Smooth muscle cell (in vitro differentiated cells): ENCODE measurements around the gene RPL10A. TPM values are rescaled to one million over a fixed set of nuclear protein-coding genes. Genes with fewer than 3 reads are reported as not detected.

ENCODE experiments used
- DNase-seq: peaks from one replicate; lab custom pipeline; 2025; ENCODE audit not compliant: unreplicated experiment; lab: John Stamatoyannopoulos, UW
- H2AFZ ChIP-seq: fragments of 200-600 bp; sonication (generic); 2 replicates; pipeline ENCODE4 v1.6.0; 2016; ENCODE audit warnings: antibody characterized with exemption, low read depth, mild to moderate bottlenecking
- H3F3A ChIP-seq: fragments of 200-600 bp; sonication (generic); 2 replicates; pipeline ENCODE4 v1.6.0; 2017; ENCODE audit warnings: antibody characterized with exemption, low read depth
- H3K27ac ChIP-seq: fragments of 200-600 bp; sonication (generic); 2 replicates; pipeline ENCODE4 v1.5.1; 2016; ENCODE audit warnings: low read depth, mild to moderate bottlenecking
- H3K27me3 ChIP-seq: fragments of 200-600 bp; sonication (generic); 2 replicates; pipeline ENCODE4 v1.6.1; 2016; ENCODE audit warnings: low read depth, mild to moderate bottlenecking
- H3K36me3 ChIP-seq: fragments of 200-600 bp; sonication (generic); 2 replicates; pipeline ENCODE4 v1.5.1; 2016; ENCODE audit warnings: low read depth
- H3K4me1 ChIP-seq: fragments of 200-600 bp; sonication (generic); 2 replicates; pipeline ENCODE4 v1.5.1; 2016; ENCODE audit warnings: low read depth
- H3K4me2 ChIP-seq: fragments of 200-600 bp; sonication (generic); 2 replicates; pipeline ENCODE4 v1.6.0; 2016; ENCODE audit warnings: mild to moderate bottlenecking
- H3K4me3 ChIP-seq: fragments of 200-600 bp; sonication (generic); 2 replicates; pipeline ENCODE4 v1.5.1; 2016; ENCODE audit warnings: mild to moderate bottlenecking
- H3K79me2 ChIP-seq: fragments of 200-600 bp; sonication (generic); 2 replicates; pipeline ENCODE4 v1.6.0; 2016; ENCODE audit warnings: low read depth, mild to moderate bottlenecking
- H3K9ac ChIP-seq: fragments of 200-600 bp; sonication (generic); 2 replicates; pipeline ENCODE4 v1.6.0; 2016; ENCODE audit warnings: low read depth
- H3K9me3 ChIP-seq: fragments of 200-600 bp; sonication (generic); replicated peaks from 2 replicates; pipeline ENCODE4 v1.5.1; 2016; ENCODE audit warnings: low read depth
- H4K20me1 ChIP-seq: fragments of 200-600 bp; sonication (generic); 2 replicates; pipeline ENCODE4 v1.6.0; 2016; ENCODE audit warnings: low read depth
- WGBS: methylation state at CpG from one replicate; pipeline ENCODE4 v1.1.7; 2016; ENCODE audit warnings: low lambda C conversion rate; 5-methylcytosine and 5-hydroxymethylcytosine counted together
- polyA plus RNA-seq: library from polyadenylated mRNA; unstranded; fragments of >200 nt; fragmentation: Nextera tagmentation; extraction: Ambion mirVana; gene quantifications from 2 replicates; pipeline ENCODE4 v1.2.1, GENCODE V29; 2016
- total RNA-seq: library from RNA; depleted of rRNA; stranded (reverse); fragments of >200 nt; gene quantifications from 2 replicates; pipeline ENCODE4 v1.2.3, GENCODE V29; 2014
- TF ChIP-seq, protein P1 (sequence below): fragments of 200-600 bp; sonication (generic); IDR thresholded peaks from 2 replicates; pipeline ENCODE4 v1.5.1; 2017; ENCODE audit warnings: borderline replicate concordance, mild to moderate bottlenecking, antibody characterized with exemption; ENCODE audit not compliant: insufficient read depth, poor library complexity, severe bottlenecking

The RPL10A gene
- total and polyA plus RNA-seq, 2 experiments from 2014 or later: 307 to 1,090 TPM

GRCh38 chr6:35489066-35489465 lies 20.9 kb downstream of the RPL10A start:
- no peak overlapping the region for H3K4me2 ChIP-seq
- DNase-seq: no peak
- no peaks in the 10 kb centered on the region for H3K36me3 ChIP-seq
- H3K9me3 ChIP-seq: no peaks in the 10 kb centered on the region
- TF ChIP-seq, protein P1, sequence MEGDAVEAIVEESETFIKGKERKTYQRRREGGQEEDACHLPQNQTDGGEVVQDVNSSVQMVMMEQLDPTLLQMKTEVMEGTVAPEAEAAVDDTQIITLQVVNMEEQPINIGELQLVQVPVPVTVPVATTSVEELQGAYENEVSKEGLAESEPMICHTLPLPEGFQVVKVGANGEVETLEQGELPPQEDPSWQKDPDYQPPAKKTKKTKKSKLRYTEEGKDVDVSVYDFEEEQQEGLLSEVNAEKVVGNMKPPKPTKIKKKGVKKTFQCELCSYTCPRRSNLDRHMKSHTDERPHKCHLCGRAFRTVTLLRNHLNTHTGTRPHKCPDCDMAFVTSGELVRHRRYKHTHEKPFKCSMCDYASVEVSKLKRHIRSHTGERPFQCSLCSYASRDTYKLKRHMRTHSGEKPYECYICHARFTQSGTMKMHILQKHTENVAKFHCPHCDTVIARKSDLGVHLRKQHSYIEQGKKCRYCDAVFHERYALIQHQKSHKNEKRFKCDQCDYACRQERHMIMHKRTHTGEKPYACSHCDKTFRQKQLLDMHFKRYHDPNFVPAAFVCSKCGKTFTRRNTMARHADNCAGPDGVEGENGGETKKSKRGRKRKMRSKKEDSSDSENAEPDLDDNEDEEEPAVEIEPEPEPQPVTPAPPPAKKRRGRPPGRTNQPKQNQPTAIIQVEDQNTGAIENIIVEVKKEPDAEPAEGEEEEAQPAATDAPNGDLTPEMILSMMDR: no peak
- peaks cover 83% of the 10 kb centered on the region for H3K79me2 ChIP-seq
- peaks cover 86% of the 10 kb centered on the region for H4K20me1 ChIP-seq
- H3K27me3 ChIP-seq: no peaks in the 10 kb centered on the region
- H3K4me1 ChIP-seq: peaks cover 87% of the 10 kb centered on the region
- WGBS: 87% methylated on average over 1 of the region's 1 CpG
- peak overlapping the region; percentile 94 for H3K27ac ChIP-seq
- H2AFZ ChIP-seq: no peak overlapping the region
- H3F3A ChIP-seq: peaks cover 23% of the 10 kb centered on the region
- no peak overlapping the region for H3K4me3 ChIP-seq
- H3K9ac ChIP-seq: no peak overlapping the region

DNA sequence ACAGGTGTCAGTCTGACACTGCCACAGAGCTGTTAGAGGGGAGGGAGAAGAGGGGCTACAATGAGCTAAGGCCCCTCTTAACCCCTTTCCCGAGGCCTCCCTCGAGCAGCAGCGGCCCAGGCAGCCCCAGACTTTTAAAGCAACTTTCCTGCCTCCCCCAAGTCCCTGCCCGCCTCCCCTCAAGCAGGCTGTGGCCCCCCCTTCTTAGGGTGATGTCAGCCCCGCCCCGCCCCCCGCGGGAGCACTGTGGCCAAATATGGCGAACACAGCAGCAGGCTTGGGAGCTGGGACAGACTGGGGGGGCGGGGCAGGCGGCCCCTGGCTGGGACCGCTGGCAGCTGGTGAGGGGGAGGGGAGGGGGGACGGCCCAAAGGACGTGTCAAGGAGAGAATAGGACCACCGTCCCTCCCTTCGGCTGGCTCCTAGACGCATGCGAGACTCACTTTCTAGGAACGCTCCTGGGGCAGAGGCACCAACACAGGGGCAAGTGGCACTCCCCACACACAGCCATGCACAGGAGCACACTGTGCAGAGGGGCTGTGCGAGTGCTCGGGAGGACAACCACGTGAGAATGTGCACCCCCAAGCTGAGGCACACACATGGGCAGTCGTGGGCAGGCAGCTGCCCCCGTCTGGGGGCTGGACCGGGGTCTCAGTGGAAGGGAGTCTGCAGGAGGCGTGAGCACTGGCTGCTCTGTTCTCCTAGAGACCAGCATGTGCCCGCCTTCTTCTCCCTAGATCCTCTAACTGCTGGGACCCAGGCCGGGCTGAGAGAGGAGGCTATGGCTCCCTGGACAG lies 22.0 kb downstream of the RPL10A start:
- Histone ChIP-seq H3K36me3 (no peaks in the 10 kb centered on the region), H4K20me1 (peaks cover 89% of the 10 kb centered on the region), H2AFZ (no peak overlapping the region), H3K9me3 (no peaks in the 10 kb centered on the region), H3K79me2 (peaks cover 86% of the 10 kb centered on the region), H3K27ac (peak overlapping the region; percentile 94), H3K9ac (peak overlapping the region; percentile 25), H3K27me3 (no peaks in the 10 kb centered on the region), H3K4me3 (peak overlapping the region; percentile 12), H3F3A (peaks cover 23% of the 10 kb centered on the region), H3K4me1 (peaks cover 92% of the 10 kb centered on the region), H3K4me2 (peak overlapping the region; percentile 99)
- WGBS: under 1% methylated on average over 15 of the region's 28 CpGs
- TF ChIP-seq, protein P1: no peak
- DNase-seq: peak; percentile 53

GRCh38 chr6:35490821-35491557 lies 22.8 kb downstream of the RPL10A start:
- TF ChIP-seq, protein P1: no peak
- Histone ChIP-seq H2AFZ (no peak overlapping the region), H3K4me3 (peak overlapping the region; percentile 24), H3K4me2 (peak overlapping the region; percentile 99), H3K9ac (peak overlapping the region; percentile 21), H3K79me2 (peaks cover 94% of the 10 kb centered on the region), H3K4me1 (peaks cover 91% of the 10 kb centered on the region), H3K36me3 (no peaks in the 10 kb centered on the region), H3K9me3 (no peaks in the 10 kb centered on the region), H3K27ac (peak overlapping the region; percentile 94), H4K20me1 (peaks cover 94% of the 10 kb centered on the region), H3F3A (peaks cover 23% of the 10 kb centered on the region), H3K27me3 (no peaks in the 10 kb centered on the region)
- 31% methylated on average over 4 of the region's 8 CpGs for WGBS
- no peak for DNase-seq
